D721Med (cell line): ENCODE measurements around the gene NUDT14.

Experiments used
- DNase-seq: peaks from one replicate; pipeline ENCODE4 v3.0.0; 2011; ENCODE audit warnings: low spot score; ENCODE audit not compliant: insufficient read length
- FAIRE-seq: peaks from 2 replicates; lab custom pipeline; 2011; peaks lifted over from hg19 to GRCh38; lab: Jason Lieb, UNC
- TF ChIP-seq, protein P1 (sequence below): IDR thresholded peaks from 2 replicates; pipeline ENCODE4 v1.5.1; 2012; ENCODE audit warnings: mild to moderate bottlenecking, control low read depth; ENCODE audit not compliant: insufficient read depth; ENCODE audit errors: missing control alignments

NUDT14 gene

GRCh38 chr14:105180592-105181548 lies at the start of gene NUDT14:
Gene NUDT14, minus strand, starts transcription at chr14:105181312. Its CDS starts 103 bp downstream, at chr14:105181209.
- TF ChIP-seq, protein P1, sequence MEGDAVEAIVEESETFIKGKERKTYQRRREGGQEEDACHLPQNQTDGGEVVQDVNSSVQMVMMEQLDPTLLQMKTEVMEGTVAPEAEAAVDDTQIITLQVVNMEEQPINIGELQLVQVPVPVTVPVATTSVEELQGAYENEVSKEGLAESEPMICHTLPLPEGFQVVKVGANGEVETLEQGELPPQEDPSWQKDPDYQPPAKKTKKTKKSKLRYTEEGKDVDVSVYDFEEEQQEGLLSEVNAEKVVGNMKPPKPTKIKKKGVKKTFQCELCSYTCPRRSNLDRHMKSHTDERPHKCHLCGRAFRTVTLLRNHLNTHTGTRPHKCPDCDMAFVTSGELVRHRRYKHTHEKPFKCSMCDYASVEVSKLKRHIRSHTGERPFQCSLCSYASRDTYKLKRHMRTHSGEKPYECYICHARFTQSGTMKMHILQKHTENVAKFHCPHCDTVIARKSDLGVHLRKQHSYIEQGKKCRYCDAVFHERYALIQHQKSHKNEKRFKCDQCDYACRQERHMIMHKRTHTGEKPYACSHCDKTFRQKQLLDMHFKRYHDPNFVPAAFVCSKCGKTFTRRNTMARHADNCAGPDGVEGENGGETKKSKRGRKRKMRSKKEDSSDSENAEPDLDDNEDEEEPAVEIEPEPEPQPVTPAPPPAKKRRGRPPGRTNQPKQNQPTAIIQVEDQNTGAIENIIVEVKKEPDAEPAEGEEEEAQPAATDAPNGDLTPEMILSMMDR, result no peak
- no peak for FAIRE-seq
- DNase-seq, result peak; percentile 97

GRCh38 chr14:105229099-105229655 lies 48.1 kb upstream of the NUDT14 start:
- TF ChIP-seq, protein P1, result no peak
- DNase-seq (no peak), FAIRE-seq (no peak)

GRCh38 chr14:105228562-105228961 lies 47.5 kb upstream of the NUDT14 start:
- TF ChIP-seq, protein P1, result no peak
- FAIRE-seq (no peak), DNase-seq (no peak)

DNA sequence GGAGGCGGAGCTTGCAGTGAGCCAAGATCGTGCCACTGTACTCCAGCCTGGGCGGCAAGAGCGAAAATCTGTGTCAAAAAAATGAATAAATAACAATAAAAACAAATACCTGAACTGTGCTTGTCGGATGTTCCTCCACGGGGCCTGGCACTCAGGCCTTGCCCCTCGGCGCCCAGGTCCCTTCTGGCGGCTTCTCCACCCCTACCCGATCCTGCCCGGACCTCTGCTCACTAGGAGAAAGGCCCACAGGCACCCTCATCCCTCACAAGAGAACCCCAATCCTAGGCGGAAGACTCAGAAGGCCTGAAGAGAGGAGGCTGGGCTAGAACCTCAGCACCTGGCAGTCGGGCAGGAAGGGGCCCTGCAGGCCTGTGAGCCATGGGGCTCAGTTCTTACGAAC lies 46.2 kb upstream of the NUDT14 start:
- TF ChIP-seq, protein P1, result no peak
- no peak for DNase-seq
- no peak for FAIRE-seq

GRCh38 chr14:105226198-105226597 lies 45.1 kb upstream of the NUDT14 start:
- FAIRE-seq, result no peak
- no peak for DNase-seq
- TF ChIP-seq, protein P1, result no peak

GRCh38 chr14:105224845-105225570 lies 43.9 kb upstream of the NUDT14 start:
- DNase-seq, result no peak
- no peak for FAIRE-seq
- TF ChIP-seq, protein P1, result no peak
